NCI-H774 (cell line): ENCODE results near the gene PVR.
"Not testable (repeated sequence)": the region's sequence is repeated elsewhere in the genome, so short reads cannot be mapped to it uniquely, and the experiment has no call there.

Experiments used
- DNase-seq: peaks from one replicate; lab custom pipeline; 2025; lab: John Stamatoyannopoulos, UW

Gene PVR

DNA sequence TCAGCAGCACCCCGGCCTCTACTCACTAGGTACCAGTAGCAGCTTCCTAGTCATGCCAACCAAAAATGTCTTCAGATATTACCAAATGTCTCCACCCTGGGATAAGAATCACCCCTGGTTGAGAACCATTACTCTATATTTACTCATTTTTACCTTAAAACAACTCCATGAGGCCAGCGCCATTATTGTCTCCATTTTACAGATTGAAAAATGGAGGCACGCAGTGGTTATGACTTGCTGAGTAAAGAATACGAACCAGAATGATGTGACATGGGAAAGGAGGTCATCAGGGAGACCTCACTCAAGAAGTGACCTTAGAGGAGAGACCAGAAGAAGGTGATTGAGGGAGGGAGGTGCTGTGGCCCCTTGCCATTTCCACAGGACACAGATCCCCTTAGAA lies 29.8 kb downstream of the PVR start:
- no peak for DNase-seq

DNA sequence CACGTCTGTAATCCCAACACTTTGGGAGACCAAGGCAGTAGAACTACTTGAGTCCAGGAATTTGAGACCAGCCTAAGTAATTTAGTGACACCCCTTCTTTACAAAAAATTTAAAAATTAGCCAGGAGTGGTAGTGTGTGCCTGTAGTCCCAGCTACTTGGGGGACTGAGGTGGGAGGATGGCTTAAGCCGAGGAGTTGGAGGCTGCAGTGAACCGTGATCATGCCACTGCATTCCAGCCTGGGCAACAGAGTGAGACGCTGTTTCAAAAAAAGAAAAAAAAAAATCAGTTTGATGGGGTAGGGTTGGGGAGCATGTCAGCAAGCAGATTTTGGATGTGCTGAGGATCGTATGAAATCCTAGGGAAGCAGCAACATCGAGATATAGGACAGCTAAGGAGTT lies 31.8 kb downstream of the PVR start:
- no peak for DNase-seq

DNA sequence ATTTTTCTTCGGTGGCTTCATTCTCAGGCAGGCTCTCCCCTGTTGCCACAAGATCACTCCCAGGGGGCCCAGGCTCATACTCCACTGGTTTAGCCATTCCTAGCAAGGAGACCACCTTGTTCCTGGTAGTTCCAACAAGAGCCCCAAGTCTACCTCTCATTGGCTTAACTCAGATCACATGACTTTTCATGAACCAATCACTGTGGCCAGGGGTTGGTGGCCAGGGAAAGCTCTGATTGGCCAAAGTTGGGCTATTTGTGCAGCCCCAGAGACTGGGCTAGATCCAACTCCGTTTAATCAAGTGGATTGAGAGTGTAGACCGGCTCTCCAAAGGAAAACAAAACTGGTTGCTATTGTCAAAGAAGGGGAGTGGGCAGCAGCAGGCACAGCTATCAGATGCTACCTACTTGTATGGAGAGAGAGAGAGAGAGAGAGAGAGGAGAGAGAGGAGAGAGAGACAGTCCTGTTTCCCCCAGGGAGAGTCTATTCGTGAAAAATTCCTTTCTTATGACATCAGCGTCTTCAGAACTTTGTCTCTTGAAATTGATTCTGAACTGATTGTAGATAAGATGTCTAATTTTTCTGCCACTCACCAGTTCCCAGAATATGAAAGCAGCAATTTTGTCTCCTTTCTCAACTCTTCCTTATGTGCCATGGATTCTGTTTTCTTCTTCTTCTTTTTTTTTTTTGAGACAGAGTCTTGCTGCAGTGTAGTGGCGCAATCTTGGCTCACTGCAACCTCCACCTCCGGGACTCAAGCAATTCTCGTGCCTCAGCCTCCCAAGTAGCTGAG lies 33.5 kb downstream of the PVR start:
- no peak for DNase-seq

DNA sequence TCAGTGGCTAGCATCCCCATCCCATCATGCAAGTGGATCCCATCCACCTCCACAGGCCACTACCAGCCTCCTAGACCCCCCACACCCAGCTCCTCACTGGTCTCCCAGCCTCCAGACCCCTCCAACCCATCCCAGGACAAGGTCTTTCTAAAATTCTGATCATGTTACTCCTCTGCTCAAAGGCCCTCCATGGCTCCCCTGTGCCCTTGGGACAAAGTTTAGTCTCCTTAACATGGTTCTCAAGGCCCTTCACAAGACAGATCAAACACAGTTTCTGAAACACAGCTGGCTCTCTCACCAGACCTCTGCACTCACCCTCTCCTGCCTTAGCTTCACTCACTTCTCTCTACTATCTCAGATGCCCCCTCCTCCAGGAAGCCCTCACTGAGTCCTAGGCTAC lies 36.8 kb downstream of the PVR start:
- no peak for DNase-seq

DNA sequence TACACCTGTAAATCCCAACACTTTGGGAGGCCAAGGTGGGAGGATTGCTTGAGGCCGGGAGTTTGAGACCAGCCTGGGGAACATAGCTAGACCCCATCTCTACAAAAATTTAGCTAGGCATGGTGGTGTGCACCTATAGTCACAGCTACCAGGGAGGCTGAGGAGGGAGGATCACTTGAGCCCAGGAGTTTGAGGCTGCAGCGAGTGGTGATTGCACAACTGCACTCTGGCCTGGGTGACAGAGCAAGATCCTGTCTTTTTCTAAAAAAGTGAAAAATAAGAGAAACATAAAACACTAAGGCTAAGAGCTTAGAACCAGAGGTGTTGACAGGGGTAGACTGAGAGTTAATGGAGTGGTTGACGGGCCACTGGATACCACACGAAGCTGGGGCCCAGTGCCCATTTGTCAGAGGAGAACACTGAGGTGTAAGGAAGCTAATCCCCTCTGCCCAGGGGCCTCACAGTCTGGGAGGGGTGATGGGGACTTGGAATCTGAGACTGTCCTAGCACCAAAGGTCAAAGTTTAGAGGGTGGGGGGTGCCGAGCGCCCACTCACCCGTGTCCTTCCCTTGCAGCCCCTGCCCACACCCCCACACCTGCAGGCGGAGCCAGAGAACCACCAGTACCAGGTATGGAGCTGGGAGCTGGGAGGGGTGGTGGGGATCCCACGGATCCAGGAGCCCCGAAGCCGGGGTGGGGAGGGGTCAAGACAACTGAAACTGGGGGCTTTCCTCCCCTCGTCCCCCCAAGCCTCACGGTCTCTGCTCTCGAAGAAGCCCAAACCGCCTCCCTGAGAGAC lies 38.5 kb downstream of the PVR start:
- no peak for DNase-seq

DNA sequence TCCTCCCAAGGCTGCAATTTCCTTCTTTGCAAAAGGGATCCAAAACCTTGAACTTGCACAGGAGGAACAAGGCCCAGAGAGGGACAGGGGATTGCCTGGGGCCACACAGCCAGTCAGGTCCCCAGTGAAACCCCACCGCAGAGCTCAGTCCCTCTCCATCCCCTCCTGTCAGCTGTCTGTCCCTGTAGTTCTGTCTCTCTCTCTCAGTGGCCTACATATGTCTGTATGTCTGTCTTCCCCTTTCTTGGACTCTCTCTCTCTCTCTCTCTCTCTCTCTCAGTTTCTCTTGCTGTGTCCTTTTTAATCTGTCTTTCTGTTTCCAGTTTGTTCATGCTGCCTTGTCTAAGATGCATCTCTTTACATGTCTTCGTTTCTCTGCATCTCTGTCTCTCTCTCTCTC lies 39.1 kb downstream of the PVR start:
- DNase-seq = no peak

DNA sequence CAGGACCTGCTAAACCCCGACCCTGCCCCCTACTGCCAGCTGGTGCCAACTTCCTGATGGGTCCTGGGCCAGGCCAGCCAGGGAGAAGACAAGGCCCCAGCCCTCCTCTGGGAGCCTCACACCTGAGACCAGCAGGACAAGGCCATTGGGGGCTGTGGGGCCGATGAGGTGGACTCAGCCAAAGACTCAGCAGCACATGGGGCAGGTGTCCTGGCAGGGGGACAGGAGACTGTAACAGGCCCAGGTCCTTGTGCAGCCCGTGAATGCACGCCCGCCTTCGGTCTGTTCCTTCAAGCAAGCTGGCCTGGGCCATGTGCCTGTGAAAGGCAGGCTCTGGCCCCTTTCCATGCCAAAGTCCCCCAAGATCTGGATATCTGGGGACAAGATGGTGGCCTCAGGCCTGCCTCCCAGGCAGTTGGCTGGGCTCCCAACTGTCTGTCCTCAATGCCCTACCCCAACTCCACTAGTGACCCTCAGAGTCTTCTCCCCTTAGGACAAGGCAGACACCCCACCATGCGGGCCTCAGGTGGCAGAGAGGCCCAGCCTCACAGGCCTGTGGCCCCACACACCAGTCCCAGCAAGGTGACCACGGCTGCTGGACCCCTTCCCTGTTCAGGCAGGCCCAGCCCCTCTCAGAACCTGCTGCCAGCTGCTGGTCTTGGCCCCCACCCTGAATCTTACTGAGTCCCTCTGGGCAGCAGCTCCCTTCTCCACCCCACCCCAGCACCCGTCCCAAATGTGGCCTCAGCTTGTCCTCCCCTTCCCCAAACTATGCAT lies 39.9 kb downstream of the PVR start:
- no peak for DNase-seq

DNA sequence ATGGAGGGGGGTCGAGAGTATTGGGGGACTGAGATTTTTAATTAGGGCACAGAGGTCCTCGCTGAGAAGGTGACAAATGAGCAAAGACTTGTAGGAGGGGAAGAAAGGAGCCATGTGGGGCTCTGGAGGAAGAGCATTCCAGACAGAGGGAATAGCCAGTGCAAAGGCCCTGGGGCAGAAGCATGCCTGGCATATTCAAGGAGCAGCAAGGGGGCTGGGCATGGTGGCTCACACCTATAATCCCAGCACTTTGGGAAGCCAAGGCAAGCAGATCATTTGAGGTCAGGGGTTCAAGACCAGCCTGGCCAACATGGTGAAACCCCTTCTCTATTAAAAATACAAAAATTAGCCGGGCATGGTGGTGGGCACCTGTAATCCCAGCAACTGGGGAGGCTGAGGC lies 40.7 kb downstream of the PVR start:
- not testable (repeated sequence) for DNase-seq

DNA sequence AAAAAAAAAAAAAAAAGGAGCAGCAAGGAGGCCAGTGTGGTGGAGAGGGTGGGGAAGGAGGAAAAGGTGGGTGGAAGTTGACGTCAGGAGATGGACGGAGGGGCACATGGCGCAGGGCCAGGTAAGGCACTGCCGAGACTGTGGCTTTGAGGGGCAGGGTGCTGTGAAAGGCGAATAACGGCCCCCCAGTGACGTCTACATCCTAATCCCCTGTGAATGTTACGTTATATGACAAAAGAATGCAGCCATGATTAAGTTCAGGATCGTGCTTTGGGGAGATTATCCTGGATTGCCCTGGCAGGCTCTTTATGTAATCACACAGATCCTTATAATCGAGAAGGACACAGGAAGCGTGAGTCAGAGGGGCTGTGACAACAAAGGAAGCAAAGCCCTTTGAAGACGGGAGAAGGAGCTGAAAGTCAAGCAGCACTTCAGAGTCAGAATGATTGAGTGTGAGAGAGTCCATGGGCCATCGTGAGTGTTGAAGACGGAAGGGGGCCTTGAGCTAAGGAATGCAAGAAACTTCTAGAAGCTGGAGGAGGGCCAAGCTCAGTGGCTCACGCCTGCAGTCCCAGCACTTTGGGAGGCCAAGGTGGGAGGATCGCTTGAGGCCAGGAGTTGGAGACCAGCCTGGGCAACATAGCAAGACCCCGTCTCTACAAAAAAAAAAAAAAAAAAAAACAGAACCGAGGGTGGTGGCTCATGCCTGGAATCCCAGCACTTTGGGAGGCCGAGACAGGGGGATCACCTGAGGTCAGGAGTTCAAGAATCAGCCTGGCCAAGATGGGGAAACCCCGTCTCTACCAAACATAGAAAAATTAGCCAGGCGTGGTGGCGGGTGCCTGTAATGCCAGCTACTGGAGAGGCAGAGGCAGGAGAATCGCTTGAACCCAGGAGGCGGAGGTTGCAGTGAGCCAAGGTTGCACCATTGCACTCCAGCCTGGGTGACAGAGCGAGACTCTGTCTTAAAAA lies 41.5 kb downstream of the PVR start:
- no peak for DNase-seq

DNA sequence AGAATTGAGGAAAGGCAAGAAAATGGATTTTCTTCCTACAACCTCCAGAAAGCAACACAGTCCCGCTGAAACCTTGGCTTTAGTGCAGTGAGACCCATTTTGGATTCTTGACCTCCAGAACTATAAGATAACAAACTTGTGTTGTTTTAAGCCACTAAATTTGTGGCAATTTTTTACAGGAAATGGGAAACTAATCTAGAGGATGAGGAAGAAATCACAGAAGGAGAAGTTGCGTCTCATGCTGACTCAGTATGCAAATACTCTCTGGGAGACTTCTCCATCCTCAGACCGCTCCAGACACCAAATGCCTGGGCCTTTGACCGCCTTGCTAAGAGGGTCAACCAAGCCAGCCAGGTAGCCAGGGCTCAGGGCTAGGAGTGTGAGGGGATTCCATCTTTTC lies 42.2 kb downstream of the PVR start:
- DNase-seq = no peak

DNA sequence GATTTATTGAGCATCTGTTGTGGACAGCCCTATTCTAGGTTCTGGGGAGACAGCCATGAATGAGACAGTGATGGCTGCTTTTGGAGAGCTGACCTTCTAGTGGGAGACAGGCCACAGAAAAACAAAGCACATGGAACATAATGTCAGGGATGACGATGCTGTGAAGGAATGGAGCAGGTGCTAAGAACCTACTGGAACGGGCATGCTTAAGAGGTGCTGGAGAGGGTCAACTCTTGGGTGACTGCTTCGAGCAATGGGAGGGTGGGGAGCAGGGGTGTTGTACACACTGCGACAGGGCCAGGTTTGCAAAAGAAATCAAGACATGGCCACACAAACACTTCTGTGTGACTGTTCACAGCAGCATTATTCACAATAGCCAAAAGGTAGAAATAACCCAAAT lies 43.2 kb downstream of the PVR start:
- no peak for DNase-seq

DNA sequence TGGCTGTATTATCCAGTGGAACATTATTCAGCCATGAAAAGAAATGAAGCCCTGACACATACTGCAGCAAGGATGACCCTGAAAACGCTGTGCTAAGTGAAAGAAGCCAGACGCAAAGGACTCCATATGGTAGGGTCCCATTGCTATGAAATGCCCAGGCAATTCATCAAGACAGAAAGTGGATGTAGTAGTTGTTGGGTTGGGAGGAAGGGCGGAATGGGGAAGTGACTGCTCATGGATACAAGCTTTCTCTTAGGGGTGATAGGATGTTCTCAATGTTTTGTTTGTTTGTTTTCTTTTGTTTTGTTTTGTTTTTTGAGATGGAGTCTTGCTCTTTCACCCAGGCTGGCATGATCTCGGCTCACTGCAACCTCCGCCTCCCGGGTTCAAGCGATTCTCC lies 44.2 kb downstream of the PVR start:
- no peak for DNase-seq

DNA sequence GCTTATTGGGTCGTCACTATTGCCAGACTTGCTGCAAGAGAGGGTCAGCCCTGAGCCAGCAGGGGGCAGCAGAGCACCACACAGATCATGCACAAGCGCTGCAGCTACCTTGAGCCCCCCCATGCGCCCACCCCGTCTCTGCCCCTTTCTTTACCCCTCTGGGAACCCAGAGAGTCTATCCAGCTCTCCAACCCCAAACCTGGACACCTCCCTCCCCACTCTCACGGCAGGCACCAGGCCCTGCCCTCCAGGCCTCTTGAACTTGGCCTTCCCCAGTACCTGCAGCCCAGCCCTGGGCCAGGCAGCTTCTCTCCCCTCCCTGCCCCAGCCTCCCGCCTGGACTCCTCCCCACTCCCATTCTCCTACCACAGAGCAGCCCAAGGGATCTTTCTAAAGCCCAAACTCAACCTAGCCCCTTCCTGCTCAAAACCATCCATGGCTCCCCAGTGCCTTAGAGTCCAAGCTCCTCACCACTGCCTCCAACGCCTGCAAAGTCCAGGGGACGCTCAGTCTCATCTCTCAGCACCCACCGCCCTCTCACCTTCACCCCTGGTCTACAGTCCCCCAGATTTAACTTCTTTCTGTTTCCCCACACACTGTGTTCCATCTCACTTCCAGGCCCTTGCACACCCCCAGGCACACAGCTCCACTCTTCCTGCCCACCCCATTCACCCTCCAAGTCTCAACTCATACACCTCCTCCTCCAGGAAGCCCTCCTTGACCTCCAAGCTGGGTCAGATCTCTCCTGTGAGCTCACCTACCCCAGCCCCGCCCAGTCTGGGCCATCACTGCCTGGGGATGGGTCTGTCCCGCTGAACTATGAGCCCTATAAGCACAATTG lies 45.8 kb downstream of the PVR start:
- DNase-seq = peak; percentile 32

DNA sequence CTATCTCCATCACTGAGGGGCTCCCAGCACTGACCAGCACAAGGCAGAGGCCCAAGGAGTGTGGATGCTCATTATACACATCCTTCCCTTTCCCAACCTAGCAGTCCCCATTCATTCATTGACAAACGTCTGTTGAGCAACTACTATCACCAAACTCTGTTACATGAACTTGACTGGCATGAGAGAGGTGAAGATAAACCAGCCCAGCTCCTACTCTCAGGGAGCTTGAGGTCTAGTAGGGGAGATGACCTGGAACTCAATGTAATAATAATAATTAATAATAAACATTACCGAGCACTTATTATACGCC lies 46.4 kb downstream of the PVR start:
- no peak for DNase-seq

DNA sequence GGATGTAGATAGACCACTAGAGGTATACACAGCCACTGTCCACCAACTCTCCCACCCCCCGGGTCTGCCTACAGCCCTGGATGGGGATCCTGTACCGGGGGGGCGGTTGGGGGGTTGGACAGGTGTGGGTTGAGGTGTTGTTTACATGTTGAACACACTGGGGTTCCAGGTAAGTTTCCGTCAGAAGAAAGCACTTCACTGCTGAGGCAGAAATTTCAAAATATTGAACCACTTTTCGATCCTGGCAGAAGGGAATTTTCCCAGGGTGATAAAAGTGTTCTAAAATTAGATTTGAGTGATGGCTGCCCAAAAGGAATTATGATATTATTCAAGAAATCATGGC lies 48.6 kb downstream of the PVR start:
- no peak for DNase-seq

DNA sequence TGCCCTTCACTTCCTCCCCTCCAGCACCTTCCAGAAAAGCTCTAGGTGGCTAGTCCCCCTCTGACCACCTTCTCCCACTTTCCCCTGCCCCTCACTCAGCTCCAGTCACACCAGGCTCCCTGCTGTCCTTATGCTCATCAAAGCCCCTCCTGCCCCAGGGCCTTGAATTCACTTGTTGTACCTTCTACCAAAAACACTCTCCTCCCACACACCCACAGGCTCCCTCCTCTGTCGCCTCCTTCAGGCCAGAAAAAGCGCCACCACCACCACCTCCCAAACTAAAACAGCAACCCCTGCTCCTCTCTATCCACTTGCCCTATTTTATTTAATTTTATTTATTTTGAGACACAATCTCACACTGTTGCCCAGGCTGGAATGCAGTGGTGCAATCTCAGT lies 50.5 kb downstream of the PVR start:
- DNase-seq = no peak

DNA sequence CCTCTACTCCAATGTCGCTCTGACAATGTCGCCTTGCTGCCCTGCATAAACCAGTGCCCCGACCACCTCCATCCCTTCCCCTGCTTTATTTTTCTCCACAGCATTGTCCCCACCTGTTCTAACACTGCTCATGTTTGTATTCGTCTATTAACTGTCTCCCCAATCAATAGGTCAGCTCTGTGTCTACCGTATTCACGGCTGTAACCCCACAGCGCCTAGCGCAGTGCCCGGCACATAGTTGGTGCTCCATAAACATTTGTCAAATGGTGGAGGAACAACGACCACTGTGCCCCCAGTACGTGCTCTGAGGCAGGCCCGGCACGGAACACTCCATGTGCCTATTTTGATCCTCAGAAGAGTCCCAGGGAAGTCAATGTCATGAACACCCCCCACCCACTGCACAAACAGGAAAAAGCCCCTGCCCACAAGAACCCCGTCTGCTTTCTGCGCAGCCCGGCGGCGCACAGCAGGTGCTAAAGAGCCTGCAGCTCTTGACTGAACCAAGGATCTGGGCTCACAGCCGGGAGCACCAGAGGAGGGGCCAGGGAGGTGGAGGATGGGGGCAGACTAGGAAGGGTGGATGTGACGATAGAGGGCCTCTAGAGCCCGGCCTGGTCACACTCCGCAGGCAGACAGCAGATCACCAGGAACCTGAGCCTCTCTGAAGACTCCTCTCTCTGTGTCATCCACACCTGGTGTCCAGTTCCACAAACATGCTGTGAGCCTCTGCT lies 53.4 kb downstream of the PVR start:
- DNase-seq = peak; percentile 24

DNA sequence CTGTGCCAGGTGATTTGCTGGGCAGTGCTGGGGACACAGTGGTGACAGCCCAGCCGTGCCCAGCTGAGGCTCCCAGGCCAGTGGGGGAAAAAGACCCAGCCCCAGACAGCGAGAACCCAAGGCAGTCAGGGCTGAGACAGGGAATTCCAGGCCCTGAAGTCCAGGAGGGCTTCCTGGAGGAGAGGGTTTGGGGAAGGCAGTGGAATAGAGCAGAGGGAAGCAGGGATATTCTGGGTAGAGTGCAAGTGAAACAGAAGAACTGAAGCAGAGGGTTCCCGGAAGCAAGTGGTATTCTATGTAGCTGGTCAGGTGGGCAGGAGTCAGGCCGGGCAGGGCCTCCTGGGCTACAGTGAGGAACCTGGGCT lies 53.9 kb downstream of the PVR start:
- no peak for DNase-seq

DNA sequence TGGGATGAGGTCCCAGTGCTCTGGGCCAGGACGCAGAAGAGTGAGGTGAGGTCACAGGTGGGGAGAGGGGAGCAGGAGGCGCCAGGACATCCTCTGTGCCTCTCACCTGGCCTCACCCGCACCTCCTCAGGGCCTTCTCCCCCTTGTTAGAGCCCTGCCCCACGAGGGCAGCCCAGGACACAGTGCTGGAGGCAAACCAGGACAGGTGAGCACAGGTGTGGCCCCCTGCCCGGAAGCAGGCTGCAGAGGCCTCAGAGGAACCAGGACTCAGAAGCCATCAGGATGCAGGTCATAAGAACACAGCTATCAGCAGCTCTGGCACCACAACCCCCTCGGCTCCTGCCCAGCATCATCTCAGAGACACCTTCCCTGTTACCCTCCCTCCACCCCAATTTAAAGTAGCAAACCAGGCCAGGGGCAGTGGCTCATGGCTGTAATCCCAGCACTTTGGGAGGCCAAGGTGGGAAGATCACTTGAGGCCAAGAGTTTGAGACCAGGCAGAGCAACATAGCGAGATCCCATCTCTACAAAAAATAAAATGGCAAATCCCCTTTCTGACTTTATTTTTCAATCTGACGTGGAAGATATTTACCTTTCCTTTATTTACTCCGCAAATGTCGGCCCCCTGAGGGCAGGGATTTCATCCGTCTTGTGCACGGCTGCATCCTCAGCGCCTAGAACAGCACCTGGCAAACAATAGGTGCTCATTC lies 54.9 kb downstream of the PVR start, which contains the start of gene CEACAM16:
TSS of gene CEACAM16 (plus strand) at position 660 of the 710 bp plus-strand sequence. CDS start 2,306 bp downstream, outside the sequence.
- DNase-seq = no peak

DNA sequence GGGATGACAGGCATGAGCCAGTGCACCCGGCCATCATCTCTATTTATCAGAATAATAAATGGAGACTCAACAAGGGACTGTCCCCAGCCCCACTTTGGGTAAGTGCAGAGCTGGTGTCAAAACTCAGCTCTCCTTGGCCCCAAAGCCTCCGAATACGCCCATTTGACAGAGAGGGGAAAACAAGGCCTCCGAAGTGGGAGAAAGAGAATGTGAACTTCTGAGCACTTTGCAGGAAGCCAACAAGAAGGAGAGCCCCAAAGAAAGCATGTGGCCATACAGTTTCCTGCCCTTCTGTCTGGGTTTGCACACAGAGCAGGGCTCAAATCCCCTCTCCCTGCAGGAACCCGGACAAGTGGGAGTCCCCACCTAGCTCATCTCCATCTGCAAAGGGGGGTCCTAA lies 56.8 kb downstream of the PVR start:
- no peak for DNase-seq
